NCI-H1092 treated with DMSO at 0.1 percent for 48 hours (cell line): ENCODE results near the gene HBP1.
"Not testable (repeated sequence)": the region's sequence is repeated elsewhere in the genome, so short reads cannot be mapped to it uniquely, and the experiment has no call there.

Source experiments
- DNase-seq: peaks from one replicate; lab custom pipeline; 2025; lab: John Stamatoyannopoulos, UW

Gene HBP1, protein sequence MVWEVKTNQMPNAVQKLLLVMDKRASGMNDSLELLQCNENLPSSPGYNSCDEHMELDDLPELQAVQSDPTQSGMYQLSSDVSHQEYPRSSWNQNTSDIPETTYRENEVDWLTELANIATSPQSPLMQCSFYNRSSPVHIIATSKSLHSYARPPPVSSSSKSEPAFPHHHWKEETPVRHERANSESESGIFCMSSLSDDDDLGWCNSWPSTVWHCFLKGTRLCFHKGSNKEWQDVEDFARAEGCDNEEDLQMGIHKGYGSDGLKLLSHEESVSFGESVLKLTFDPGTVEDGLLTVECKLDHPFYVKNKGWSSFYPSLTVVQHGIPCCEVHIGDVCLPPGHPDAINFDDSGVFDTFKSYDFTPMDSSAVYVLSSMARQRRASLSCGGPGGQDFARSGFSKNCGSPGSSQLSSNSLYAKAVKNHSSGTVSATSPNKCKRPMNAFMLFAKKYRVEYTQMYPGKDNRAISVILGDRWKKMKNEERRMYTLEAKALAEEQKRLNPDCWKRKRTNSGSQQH

GRCh38 chr7:107168233-107169119, at the start of gene HBP1:
Gene HBP1 (plus strand): TSS chr7:107169003. CDS start chr7:107179894, 10,891 bp downstream.
- DNase-seq, result peak; percentile 100

DNA sequence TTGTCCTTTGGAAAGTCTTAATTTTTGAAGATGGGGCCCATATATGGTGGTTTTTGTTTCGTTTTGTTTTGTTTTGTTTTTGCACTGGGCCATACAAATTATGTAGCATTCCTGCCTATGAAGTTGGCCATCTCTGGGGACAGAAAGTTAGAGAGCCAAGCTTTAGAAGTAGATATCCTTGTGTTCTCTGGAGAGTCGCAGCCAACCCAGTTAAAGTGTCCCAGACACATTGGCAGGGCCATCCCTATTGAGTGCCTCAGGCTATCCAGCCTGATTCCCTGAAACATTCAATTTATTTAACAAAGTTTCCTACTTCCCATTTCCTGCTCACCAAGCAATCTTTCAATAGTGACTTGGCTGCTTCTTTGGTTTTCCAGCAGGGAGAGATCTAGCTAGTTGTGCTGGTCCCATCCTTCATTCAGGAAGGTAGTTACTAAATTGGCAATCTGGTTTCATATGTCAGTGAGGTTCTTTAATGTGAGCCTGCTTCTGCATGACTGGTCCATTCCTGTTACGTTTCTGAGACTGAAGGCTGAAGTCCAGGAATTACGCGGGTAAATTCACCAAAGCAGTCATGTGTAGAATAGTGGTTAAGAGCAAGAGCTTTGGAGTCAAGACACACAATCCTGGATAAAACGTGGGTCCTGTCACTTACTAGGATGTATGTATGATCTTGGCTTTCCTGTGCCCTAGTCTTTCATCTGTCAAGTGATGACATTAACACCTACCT, 49.3 kb upstream of the HBP1 start:
- DNase-seq, result no peak

DNA sequence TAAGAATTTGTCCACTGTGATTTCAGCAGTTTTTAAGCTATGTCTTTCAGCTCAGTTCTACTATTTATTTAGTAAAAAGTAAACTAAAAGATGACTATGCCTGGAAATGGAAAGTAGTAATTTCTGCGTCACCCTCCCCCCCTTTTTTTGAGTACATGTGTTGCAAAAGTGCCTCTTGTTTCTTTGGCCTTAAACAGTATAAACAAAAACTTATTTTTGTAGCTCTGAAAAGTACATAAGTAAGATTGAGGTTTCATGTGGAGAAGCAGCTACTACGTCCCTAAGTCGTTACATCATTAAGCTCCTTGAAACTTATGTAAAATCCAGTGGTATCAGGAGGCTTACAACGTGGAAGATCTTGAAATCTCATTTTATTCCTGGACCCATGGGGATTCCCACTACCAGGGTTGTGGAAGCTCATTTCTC, 46.3 kb upstream of the HBP1 start:
- no peak for DNase-seq

DNA sequence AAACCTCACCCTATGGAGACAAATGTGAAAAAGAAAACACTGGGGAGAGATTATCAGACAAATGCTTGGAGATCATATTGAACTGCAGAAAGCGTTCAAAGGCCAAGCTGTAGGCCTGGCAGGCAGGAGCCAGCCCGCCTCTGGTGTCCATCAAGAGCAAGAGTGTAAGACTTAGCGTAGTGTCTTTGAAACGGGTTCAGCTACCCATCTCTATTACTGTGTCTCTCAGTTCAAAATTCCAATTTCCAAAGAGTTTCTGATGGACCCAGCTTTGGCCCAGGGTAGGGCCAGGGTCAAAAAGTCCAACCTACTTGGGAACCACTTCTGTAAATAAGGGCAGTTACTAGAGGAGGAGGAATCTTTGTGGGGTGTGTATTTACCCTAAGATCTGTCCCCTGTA, 45.4 kb upstream of the HBP1 start:
- DNase-seq, result no peak

DNA sequence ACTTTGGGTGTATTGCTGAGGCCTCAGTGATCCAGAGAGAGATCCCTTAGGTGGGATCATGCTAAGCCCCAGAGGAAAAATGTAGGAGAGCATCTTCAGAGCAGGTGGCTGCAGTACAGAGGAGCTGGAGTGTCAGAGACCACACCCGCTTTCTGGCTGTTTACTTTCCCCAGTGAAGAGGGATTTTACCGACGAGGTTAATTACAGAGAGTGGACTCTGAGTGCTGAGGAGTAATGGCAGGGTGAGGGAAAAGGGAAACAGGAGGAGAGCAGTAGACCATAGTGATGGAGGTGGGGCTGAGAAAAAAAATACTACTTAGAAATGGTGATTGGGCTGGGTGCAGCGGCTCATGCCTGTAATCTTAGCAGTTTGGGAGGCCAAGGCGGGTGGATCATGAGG, 43.3 kb upstream of the HBP1 start:
- peak; percentile 98 for DNase-seq

DNA sequence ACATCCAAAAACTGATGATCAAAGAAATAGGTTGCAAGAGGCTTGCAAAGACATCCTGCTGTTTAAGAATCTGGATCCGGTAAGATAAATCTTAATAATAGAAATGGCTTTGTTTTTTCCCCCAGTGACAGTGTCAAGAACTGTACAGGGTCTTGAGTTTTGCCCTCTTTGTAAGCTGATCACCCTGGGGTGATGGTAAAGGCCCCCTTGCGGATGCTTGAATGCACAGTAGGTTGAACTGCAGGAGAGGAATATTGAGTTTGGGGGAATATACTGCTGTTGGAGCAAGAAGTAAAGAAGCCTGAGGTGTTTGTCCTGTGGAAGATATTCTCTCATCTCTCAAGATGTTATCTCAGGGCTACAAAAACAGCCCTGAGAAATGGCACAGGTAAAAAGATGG, 40.6 kb upstream of the HBP1 start:
- no peak for DNase-seq

- no peak for DNase-seq
These were observed 40.1 kb upstream of the HBP1 start for GRCh38 chr7:107128748-107129147.

DNA sequence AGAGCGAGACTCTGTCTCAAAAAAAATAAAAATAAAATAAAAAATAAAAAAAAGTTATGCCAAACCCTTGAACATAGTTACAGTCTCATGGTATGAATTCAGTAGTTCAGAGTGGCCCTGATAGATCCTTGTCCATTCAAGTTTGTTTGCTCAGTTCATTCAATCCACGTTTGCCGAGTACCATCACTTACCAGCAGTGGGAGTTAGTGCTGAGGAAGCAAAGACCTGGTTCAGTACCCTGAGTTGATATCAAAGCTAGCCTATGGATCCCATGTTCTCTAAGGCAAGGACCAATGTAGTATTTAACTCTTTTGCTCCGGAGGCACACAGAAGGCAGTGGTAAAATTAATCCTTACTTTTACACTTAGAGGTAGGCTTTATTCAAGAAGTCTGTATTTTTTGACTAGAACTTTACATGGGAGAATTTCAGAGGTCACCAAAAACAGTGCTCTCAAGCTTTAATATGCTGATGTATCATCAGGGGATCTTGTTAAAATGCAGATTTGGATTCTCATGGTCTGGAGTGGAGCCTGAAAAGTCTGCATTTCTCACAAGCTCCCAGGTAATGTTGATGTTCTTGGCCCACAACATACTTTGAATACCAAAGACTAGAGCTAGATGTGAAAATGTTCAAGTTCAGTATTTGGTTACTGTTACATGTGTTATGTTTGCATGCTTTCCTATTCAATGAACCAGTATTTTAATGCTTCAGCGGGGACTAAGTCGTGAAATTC, 38.1 kb upstream of the HBP1 start:
- no peak for DNase-seq

DNA sequence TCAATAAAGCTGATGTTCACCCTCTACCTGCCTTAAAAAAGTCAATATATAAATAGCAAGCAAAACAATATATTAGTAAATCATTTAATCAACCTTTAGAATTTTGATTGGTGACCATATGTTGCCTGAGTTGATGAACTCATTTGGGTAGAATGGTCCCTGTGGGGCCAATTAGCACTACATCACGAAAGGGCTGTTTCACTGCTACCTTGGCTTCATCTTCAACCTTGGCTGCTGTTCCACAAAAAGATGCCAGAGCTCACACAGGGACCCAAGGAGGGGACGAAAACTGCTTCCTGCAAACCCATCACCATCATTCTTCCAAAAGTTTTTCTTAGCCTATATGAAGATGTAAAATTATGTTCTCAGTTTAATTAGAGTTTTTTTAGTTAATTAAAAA, 35.4 kb upstream of the HBP1 start:
- DNase-seq, result no peak

DNA sequence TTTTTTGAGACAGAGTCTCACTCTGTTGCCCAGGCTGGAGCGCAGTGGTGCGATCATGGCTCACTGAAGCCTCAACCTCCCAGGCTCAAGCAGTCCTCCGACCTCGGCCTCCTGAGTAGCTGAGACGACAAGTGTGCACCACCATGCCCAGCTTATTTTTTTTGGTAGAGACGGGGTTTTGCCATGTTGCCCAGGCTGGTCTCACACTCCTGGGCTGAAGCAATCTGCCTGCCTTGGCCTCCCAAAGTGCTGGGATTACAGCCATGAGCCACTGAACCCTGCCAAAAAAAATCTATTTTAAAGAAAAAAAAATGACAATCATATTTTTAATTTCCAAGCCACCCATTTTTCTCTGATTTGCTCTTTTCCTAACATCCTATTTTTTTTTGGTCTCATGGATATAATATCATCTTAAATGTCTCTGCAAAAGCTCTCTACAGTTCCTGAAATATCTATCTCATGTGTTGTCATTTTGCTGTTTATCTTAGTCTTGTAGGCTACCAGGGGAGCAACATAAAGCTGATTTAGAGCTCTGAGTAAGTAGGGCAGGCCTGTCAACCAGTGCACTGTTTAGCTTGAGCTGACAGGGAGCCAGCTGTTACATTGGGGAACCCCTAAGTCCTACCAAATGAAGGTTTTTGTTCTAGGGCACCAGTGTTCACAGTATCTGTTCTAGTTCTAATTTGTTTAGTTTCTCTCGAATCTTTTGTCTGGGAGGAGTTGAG, 29.9 kb upstream of the HBP1 start:
- DNase-seq, result no peak

- DNase-seq, result not testable (repeated sequence)
These were observed 24.9 kb upstream of the HBP1 start for GRCh38 chr7:107143875-107144274.

DNA sequence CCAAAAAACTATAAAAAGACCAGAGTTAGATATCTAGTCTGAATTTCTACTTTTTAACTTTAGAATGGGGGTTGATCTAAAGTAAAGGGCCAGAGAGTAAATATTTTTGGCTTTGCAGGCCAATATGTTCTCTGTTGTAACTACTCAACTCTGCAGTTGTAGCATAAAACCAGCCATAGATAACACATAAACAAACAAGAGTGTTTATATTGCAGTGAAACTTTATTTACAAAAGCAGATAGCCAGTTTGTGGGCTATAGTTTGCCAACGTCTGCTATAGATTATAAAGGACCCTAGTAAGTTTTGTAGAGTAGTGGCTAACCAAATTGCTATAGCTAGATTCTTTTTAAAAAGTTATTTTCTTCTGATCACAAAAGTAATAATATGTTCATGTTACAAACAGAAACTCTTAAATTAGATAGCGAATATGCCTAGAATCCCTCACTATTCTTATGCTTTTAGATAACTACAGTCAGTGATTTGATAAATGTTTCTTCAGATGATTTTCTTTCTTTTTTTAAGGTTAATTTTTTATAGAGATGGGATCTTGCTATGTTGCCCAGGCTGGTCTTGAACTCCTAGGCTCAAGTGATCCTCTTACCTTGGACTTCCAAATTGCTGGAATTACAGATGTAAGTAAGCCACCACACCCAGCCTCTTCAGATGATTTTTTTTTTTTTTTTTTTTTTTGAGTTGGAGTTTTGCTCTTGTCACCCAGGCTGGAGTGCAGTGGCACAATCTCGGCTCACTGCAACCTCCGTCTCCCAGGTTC, 23.6 kb upstream of the HBP1 start:
- DNase-seq, result no peak

GRCh38 chr7:107147464-107148393, 21.1 kb upstream of the HBP1 start:
- peak; percentile 18 for DNase-seq

DNA sequence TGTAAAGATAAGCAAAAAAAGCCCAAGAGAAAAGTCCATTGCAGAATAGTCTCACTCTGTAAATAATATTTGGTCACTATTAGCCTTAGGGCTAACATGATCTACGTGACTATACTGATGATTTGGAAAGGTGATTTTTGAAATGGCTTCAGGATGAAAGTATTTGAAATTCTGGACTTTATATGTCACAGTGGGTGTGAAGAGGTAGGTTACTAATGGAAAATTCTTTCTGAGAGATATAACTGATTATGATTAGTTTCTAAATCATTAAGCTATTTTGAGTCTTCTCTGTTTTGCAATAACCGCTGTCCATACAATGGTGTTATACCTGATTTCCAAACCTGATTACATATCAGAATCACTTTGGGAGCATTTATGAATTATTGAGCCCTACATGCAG, 20.1 kb upstream of the HBP1 start:
- no peak for DNase-seq

DNA sequence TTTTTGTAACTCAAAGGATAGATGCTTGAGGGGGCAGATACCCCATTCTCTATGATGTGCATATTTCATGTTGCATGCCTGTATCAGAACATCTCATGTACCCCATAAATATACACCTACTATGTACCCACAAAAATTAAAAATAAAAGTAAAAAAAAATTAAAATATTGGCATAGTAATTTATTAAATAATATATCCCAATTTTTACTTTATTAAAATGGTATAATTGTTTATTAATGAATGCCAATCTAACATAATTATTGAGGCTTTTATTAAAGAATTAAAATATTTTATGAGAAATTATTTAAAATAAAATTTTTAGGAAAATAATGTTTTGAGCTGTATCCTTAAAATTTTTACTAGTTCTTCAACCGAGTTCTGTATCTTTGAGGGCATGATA, 18.9 kb upstream of the HBP1 start:
- no peak for DNase-seq

DNA sequence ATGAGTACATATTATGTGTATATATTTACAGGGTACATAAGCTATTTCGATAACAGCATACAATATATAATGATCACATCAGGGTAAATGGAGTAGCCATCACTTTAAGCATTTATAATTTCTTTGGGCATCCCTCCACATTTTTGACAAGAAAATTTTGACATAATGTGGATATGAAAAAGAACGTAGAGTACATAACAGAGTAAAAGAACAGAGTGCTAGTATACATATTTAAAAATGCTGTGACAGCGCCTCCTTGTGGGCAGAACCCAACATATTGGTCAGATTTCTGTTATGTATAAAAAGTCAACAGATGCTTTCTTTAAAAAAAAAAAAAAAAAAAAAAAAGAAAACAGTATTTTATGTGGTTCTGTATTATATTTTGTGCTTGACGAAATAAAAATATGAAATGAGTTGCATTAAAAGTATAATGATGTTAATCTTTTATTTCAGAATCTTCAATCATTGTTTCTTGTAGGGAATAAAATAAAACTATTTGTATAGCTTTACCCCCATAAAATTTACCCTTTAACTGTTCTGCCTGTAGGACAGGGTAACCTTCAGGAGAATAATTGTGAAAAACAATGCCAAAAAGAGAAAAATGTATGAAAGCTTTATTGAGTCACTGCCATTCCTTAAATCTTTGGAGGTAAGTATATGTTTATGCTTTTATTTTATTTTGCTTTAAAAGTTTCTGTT, 18.3 kb upstream of the HBP1 start:
- peak; percentile 84 for DNase-seq

GRCh38 chr7:107151538-107151937, 17.3 kb upstream of the HBP1 start:
- DNase-seq, result no peak

DNA sequence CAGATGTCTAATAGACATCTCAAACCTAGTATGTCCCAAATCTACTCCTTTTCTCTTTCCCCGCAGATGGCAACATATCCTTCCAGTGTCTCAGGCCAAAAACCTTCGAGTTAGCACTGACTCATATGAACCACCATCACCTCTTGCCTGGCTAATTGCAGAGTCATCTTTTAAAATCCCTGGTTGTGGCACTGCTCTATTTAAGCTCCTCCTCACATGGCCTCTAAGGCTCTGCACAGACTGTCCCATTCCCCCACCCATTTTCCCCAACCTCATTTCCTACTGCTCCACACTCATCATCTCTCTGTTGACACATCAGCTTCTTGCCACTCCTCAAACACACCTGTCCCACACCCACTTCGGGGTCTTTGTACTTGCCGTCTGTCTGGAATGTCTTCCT, 16.8 kb upstream of the HBP1 start:
- no peak for DNase-seq
